Measurements from ENCODE around the gene TLCD2. TPM values are rescaled to one million over a fixed set of nuclear protein-coding genes. Genes with fewer than 3 reads are reported as not detected.

Gene TLCD2
- total and polyA plus RNA-seq, 2 of the 13 experiments (the other 11 are each of a cell fraction or from before 2014, with no cell fraction given) = 0.90 to 1.1 TPM

GRCh38 chr17:1709971-1710806 is at the start of gene TLCD2 (continued):
- TF ChIP-seq HNF1A (IDR thresholded peaks at IDR 0.05; ENCODE audit: low read depth) (no peak), HNF1A (CRISPR knock-in tag; IDR thresholded peaks at IDR 0.05; ENCODE audit: borderline replicate concordance) (no peak), ONECUT2 (CRISPR knock-in tag; IDR thresholded peaks at IDR 0.05) (no peak), KLF12 (CRISPR knock-in tag; IDR thresholded peaks at IDR 0.05; ENCODE audit: borderline replicate concordance) (peak; percentile 77; the same call in 1 of the 2 replicates), ZNF205 (CRISPR knock-in tag; IDR thresholded peaks at IDR 0.05) (0 out of 2 replicates have a peak, but pooled peaks have one; percentile 31), SP2 (CRISPR knock-in tag; IDR thresholded peaks at IDR 0.05) (peak; percentile 46; the same call in 1 of the 2 replicates), NFE2L1 (CRISPR knock-in tag; IDR thresholded peaks at IDR 0.05; ENCODE audit: borderline replicate concordance) (no peak), NFYC (CRISPR knock-in tag; IDR thresholded peaks at IDR 0.05) (peak; percentile 59), ZNF501 (CRISPR knock-in tag; IDR thresholded peaks at IDR 0.05) (peak; percentile 69), FOXO4 (CRISPR knock-in tag; conservative IDR thresholded peaks at IDR 0.05) (no peak), NPAS2 (CRISPR knock-in tag; IDR thresholded peaks at IDR 0.05; ENCODE audit: borderline replicate concordance) (no peak), SP5 (CRISPR knock-in tag; IDR thresholded peaks at IDR 0.05; ENCODE audit: borderline replicate concordance, low read depth) (0 out of 2 replicates have a peak, but pooled peaks have one; percentile 5), ZNF83 (CRISPR knock-in tag; IDR thresholded peaks at IDR 0.05; ENCODE audit: borderline replicate concordance) (no peak), ZBTB44 (CRISPR knock-in tag; IDR thresholded peaks at IDR 0.05) (0 out of 2 replicates have a peak, but pooled peaks have one; percentile 23), HOXA3 (CRISPR knock-in tag; IDR thresholded peaks at IDR 0.05) (peak; percentile 42; the same call in 1 of the 2 replicates), MTF2 (CRISPR knock-in tag; IDR thresholded peaks at IDR 0.05; ENCODE audit: borderline replicate concordance) (peak; percentile 27; the same call in 1 of the 2 replicates), GATAD2A (CRISPR knock-in tag; IDR thresholded peaks at IDR 0.05) (peak; percentile 66), ZNF18 (CRISPR knock-in tag; IDR thresholded peaks at IDR 0.05; ENCODE audit: insufficient replicate concordance) (no peak), GATA4 (IDR thresholded peaks at IDR 0.05; ENCODE audit: borderline replicate concordance, low read depth) (no peak), ZNF33A (CRISPR knock-in tag; IDR thresholded peaks at IDR 0.05; ENCODE audit: borderline replicate concordance) (no peak)

Data from HepG2 (cell line).